K562 treated with DMSO at 1 percent for 24 hours (cell line): ENCODE data around the gene IDI2. TPM values are rescaled to one million over a fixed set of nuclear protein-coding genes. Genes with fewer than 3 reads are reported as not detected.

ENCODE experiments used
- total RNA-seq: library from RNA; unstranded; fragments of 300-600 nt; gene quantifications from 2 replicates; pipeline ENCODE4 v1.2.3, GENCODE V29; 2022; ENCODE audit warnings: low read depth; ENCODE audit not compliant: insufficient read depth

IDI2 gene
- total RNA-seq: not detected in 2 replicates

DNA sequence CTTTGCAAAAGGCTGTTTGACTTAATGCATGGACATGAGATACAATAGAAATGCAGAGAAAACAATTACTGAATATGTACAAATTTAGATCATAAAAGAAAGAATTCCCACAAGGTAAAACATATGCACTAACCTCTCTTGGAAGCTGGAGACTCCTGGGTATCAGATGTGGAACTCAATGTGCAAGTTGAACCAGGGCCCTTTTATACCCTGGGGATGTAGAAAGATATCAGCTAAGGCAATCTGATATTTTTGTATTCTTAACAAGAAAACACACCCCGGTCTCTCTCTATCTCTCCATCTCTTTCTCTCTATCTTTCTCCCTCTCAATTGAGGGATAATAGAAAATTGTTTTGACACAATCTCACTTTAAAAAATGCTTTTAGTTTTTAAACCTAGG lies at the start of gene IDI2:
TSS of gene IDI2 (minus strand) at position 177 of the 400 bp plus-strand sequence. CDS start 1,136 bp downstream, outside the sequence.

DNA sequence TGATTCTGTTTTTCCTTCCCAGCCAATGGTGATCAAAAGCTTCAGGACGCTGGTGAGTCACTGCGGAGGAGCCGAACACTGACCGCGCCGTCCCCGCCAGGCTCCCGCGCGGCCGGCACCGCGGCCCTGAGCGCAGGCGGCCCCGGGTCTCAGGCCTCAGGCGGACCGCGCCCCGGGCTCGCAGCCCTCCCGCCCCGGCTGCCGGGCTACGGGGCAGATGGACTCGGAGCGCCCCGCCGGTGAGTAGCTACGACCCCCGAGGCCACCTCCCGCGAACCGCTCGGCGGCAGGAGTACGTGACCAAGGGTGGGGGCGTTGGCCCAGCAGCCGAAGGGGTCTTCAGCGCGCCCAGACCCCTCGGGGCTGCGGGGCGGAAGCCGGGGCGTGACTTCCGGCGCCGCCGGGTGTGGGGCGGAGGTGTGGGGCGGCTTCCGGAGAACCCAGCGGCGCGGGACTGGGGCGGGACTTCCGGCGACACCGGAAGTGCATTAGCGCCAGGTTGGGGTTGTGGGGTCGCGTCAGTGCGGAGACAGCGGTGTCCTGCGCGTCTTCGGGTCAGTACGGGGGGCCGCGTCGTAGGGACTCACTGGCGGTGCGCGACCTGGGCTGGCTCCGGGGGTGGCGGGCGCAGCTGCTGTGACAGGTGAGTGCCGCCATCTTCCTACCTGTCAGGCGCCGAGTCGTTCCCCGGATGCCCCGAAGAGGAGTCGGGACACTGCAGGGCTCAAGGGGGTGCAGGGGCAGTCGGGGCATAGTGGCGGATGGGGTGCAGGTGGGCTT lies 30.9 kb upstream of the IDI2 start, which contains the start of gene WDR37:
TSS of gene WDR37 (plus strand) at position 60 of the 780 bp plus-strand sequence. CDS start 15,771 bp downstream, outside the sequence.

DNA sequence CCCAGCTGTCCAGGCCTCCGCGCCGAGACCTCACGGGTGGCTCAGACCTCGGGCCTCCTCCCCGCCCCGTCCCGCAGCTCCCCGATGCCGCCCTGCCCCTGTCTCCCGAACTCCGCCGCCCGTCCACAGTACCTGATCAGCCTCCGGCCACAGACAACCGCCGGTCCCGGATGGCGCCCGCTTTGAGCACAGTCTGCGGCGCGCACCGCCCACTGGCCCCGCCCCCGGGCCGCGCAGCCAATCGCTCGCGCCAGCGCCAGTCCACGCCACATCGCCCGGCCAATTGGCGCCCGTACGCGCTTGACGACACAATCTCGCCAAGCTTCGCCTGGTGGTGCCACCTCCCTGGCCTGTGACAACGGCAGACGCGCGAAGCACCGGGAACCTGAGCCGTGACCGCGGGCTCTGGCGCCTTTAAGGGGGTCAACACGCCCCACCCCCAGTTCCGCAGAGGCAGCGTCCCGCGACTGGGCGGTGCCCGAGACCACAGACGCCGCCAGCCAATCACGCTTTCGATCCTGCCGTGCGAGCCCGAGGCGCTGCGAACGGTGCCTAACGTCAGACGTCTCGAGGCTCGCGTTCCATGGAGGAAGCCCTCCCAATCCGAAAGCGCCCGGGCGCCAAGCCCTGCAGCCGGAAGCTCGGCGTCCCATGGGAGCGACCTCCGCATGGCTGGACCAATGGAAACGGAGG lies 23.2 kb upstream of the IDI2 start, which contains the start of gene IDI1:
TSS of gene IDI1 (minus strand) at position 388 of the 693 bp plus-strand sequence. CDS start at position 272, 116 bp downstream.

DNA sequence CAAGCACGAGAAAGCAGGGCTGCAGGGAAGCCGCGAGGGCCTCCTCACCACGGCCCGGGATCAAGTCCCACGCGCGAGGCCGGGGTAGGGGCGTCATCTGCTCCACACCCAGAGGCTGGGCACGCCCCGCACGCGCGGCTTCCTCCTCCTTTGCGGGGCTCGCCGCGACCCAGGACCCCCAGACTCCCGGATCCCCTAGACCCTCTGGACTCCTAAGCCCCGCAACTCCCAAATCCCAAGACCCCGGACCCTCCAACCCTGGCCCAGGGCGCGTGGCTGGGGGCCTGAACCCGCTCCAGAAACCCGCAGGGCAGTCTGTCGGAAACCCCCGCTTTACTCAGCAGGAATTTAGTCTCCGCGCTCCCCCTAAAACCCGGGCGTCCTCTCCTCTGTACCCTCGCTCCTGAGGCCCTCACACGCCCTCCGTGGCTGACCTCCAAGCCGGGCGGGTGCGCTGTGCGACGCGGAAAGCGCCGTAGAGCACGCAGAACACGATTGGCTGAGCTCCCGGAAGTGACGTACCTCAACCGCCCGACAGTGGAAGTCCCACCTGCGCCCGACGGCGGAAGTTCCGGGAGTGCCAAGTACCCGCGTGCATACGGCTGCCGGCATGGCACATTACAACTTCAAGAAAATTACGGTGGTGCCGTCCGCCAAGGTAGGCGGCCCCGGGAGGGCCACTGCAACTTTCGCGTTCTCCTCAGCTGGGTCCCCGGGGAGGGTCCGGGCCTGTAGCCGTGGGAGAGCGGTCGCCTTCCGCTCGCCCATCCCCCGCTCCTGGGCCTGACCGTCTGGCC lies 37.6 kb downstream of the IDI2 start, which contains the start of gene GTPBP4:
TSS of gene GTPBP4 (plus strand) at position 565 of the 797 bp plus-strand sequence. CDS start at position 611, 46 bp downstream.

Other genes starting within 250 kb of the IDI2 start
- gene LARP4B, start 94.2 kb downstream of the IDI2 start, total RNA-seq: 20.7 and 24.4 TPM in 2 replicates
- gene GTPBP4, start 37.4 kb downstream of the IDI2 start, total RNA-seq: 14.5 and 14.6 TPM in 2 replicates
- 46.1 and 57.6 TPM in 2 replicates for gene IDI1, start 23.3 kb upstream of the IDI2 start, total RNA-seq
- 9.2 and 10.4 TPM in 2 replicates for gene WDR37, start 30.5 kb upstream of the IDI2 start, total RNA-seq